MM.1S (cell line): ENCODE data around the gene APBB2.

ENCODE experiments used
- EZH2 ChIP-seq: fragments of 300-600 bp; sonication (generic); optimal IDR thresholded peaks from 2 replicates; pipeline ENCODE3; 2017; ENCODE audit warnings: low read depth, mild to moderate bottlenecking, antibody characterized with exemption, low read length, mixed read lengths
- TF ChIP-seq, protein P1 (sequence below): fragments of 300-600 bp; sonication (generic); IDR thresholded peaks from 2 replicates; pipeline ENCODE4 v1.5.1; 2016; ENCODE audit warnings: antibody characterized with exemption, low read length, mixed read lengths

DNA sequence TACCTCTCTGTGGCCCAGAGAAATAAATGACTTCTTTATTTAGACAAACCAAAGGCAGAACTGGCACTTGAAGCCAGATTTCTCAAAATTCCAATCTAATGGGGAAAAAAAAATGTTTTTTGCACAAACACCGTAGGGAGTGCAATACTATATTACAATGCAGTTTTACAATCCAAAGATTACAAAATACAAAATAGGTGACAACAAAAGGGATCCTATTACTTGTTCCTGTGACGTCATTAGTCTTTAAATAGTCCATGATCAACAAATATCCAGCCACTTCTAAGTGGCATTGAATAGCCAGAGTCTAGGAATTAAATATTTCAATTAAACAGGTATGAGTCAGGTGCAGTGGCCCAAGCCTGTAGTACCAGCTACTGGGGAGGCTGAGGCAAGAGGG is 3.0 kb upstream of the APBB2 start:
- TF ChIP-seq, protein P1, sequence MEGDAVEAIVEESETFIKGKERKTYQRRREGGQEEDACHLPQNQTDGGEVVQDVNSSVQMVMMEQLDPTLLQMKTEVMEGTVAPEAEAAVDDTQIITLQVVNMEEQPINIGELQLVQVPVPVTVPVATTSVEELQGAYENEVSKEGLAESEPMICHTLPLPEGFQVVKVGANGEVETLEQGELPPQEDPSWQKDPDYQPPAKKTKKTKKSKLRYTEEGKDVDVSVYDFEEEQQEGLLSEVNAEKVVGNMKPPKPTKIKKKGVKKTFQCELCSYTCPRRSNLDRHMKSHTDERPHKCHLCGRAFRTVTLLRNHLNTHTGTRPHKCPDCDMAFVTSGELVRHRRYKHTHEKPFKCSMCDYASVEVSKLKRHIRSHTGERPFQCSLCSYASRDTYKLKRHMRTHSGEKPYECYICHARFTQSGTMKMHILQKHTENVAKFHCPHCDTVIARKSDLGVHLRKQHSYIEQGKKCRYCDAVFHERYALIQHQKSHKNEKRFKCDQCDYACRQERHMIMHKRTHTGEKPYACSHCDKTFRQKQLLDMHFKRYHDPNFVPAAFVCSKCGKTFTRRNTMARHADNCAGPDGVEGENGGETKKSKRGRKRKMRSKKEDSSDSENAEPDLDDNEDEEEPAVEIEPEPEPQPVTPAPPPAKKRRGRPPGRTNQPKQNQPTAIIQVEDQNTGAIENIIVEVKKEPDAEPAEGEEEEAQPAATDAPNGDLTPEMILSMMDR, result no peak
- TF ChIP-seq EZH2, result no peak
